Endothelial cell of umbilical vein (primary cell): ENCODE measurements around the gene CACNA2D3. TPM values are rescaled to one million over a fixed set of nuclear protein-coding genes. Genes with fewer than 3 reads are reported as not detected.

Experiments used
- BruUV-seq: library from RNA; stranded (reverse); fragments of 400-500 nt; replicated peaks from 2 replicates; lab custom pipeline; 2021; lab: Mats Ljungman, UMichigan
- CTCF ChIA-PET: fragments of 300-600, 350-600 bp; sonication (Branson Sonifier 250); formaldehyde crosslinking; loops from one replicate; lab custom pipeline; 2021; ENCODE audit warnings: antibody characterized with exemption, inconsistent platforms; lab: Charles Lee
- POLR2A ChIA-PET: fragments of 300-600, 350-600 bp; sonication (Branson Sonifier 250); formaldehyde crosslinking; loops from one replicate; lab custom pipeline; 2021; ENCODE audit warnings: antibody characterized with exemption, inconsistent platforms; lab: Charles Lee
- DNase-seq: peaks from one replicate; pipeline ENCODE4 v3.0.0-alpha.2; 2011; ENCODE audit warnings: low read depth, low spot score
- FAIRE-seq: peaks from 2 replicates; lab custom pipeline; 2011; peaks lifted over from hg19 to GRCh38; lab: Jason Lieb, UNC
- H2AFZ ChIP-seq: 2 replicates; pipeline ENCODE4 v1.6.0; 2012; ENCODE audit warnings: low read depth, low read length, control low read depth, inconsistent platforms
- H3K27ac ChIP-seq: 2 replicates; pipeline ENCODE4 v1.5.1; 2011; ENCODE audit warnings: low read depth, mild to moderate bottlenecking, control low read depth, low read length, moderate library complexity; ENCODE audit not compliant: insufficient read depth
- H3K27me3 ChIP-seq, 2 experiments: 2 replicates each; pipeline versions ENCODE4 v1.6.0 to v1.6.1; 2011; ENCODE audit warnings: low read length in 2 of 2, mixed read lengths in 1 of 2; ENCODE audit not compliant: control insufficient read depth in 2 of 2, insufficient read depth in 2 of 2
- H3K36me3 ChIP-seq, 2 experiments: 2 replicates in 1 of 2; 3 replicates in 1 of 2; pipeline ENCODE4 v1.5.1; 2011; ENCODE audit warnings: low read length in 2 of 2, mild to moderate bottlenecking in 1 of 2, moderate library complexity in 1 of 2; ENCODE audit not compliant: control insufficient read depth in 2 of 2, insufficient read depth in 2 of 2; ENCODE audit errors: extremely low read depth in 1 of 2
- H3K4me1 ChIP-seq: 3 replicates; pipeline ENCODE4 v1.5.1; 2011; ENCODE audit warnings: mild to moderate bottlenecking, low read length; ENCODE audit not compliant: control insufficient read depth, insufficient read depth; ENCODE audit errors: extremely low read depth
- H3K4me2 ChIP-seq: 2 replicates; pipeline ENCODE4 v1.6.1; 2011; ENCODE audit warnings: low read length, control low read depth, mixed read lengths; ENCODE audit not compliant: insufficient read depth
- H3K4me3 ChIP-seq, 3 experiments: fragments of 200-600 bp in 1 of 3; sonication (generic), shearing (Covaris generic) in 1 of 3; replicated peaks in 1 of 3; 2 replicates each; pipeline ENCODE4 v1.5.1; 2011 to 2016; ENCODE audit warnings: control low read depth in 3 of 3, low read length in 3 of 3, mild to moderate bottlenecking in 2 of 3, inconsistent platforms in 1 of 3, low read depth in 1 of 3, moderate library complexity in 1 of 3; ENCODE audit not compliant: insufficient read depth in 1 of 3
- H3K79me2 ChIP-seq: 2 replicates; pipeline ENCODE4 v1.6.0; 2012; ENCODE audit warnings: low read length, inconsistent platforms; ENCODE audit not compliant: control insufficient read depth, insufficient read depth
- H3K9ac ChIP-seq: replicated peaks from 2 replicates; pipeline ENCODE3; 2011; ENCODE audit warnings: low read length, control low read depth; ENCODE audit not compliant: insufficient read depth; ENCODE audit errors: extremely low read depth
- H3K9me1 ChIP-seq: replicated peaks from 3 replicates; pipeline ENCODE4 v1.6.0; 2011; ENCODE audit warnings: mild to moderate bottlenecking, low read length; ENCODE audit not compliant: control insufficient read depth, insufficient read depth; ENCODE audit errors: extremely low read depth
- H3K9me3 ChIP-seq: replicated peaks from 2 replicates; pipeline ENCODE4 v1.5.1; 2012; ENCODE audit warnings: low read length, inconsistent platforms; ENCODE audit not compliant: control insufficient read depth, insufficient read depth
- H4K20me1 ChIP-seq: replicated peaks from 2 replicates; pipeline ENCODE3; 2011; ENCODE audit warnings: mild to moderate bottlenecking, low read length; ENCODE audit not compliant: control insufficient read depth, insufficient read depth; ENCODE audit errors: extremely low read depth
- EZH2 ChIP-seq: IDR thresholded peaks from 2 replicates; pipeline ENCODE4 v1.6.1; 2012; ENCODE audit warnings: borderline replicate concordance, low read depth, mild to moderate bottlenecking, moderate library complexity, low read length, inconsistent platforms; ENCODE audit not compliant: severe bottlenecking
- FOS ChIP-seq: IDR thresholded peaks from 2 replicates; pipeline ENCODE4 v1.6.1; 2011; ENCODE audit warnings: mild to moderate bottlenecking, low read length, moderate library complexity, borderline replicate concordance; ENCODE audit not compliant: insufficient read depth
- GATA2 ChIP-seq: IDR thresholded peaks from 2 replicates; pipeline ENCODE4 v1.7.0; 2011; ENCODE audit warnings: low read depth, mild to moderate bottlenecking, moderate library complexity, mixed read lengths, low read length; ENCODE audit not compliant: insufficient read length, insufficient read depth
- JUN ChIP-seq: IDR thresholded peaks from 2 replicates; pipeline ENCODE4 v1.6.1; 2011; ENCODE audit warnings: borderline replicate concordance, low read depth; ENCODE audit not compliant: insufficient read length, insufficient read depth
- MYC ChIP-seq: IDR thresholded peaks from one replicate; pipeline ENCODE4 v1.6.1; 2011; ENCODE audit warnings: mild to moderate bottlenecking, low read depth, low read length
- POLR2A ChIP-seq: IDR thresholded peaks from 2 replicates; pipeline ENCODE4 v1.6.1; 2012; ENCODE audit warnings: low read depth, mild to moderate bottlenecking, control low read depth, low read length
- POLR2AphosphoS5 ChIP-seq: IDR thresholded peaks from 2 replicates; pipeline ENCODE4 v1.6.1; 2012; ENCODE audit warnings: low read depth, mild to moderate bottlenecking, control low read depth, low read length, moderate library complexity; ENCODE audit not compliant: insufficient read depth
- dilution Hi-C: fragments of 300-500 bp; cut with MboI; formaldehyde crosslinking; loops from one replicate; pipeline ENCODE4 v1.15.0; 2019; ENCODE audit warnings: low sequenced_read_pairs; ENCODE audit not compliant: extremely low pct_ligation_motif_present
- intact Hi-C: fragments of 100-400 bp; cut with micrococcal nuclease; formaldehyde crosslinking; loops from one replicate; pipeline ENCODE4 v1.10.0; 2022
- polyA plus RNA-seq, 4 experiments: library from polyadenylated mRNA; depleted of rRNA in 3 of 4; stranded (reverse) in 3 of 4; unstranded in 1 of 4; fragments of >200 nt; gene quantifications; 2 replicates each; pipeline versions ENCODE4 v1.2.1 to v1.2.3, GENCODE V29; 2011 to 2012; ENCODE audit warnings: missing spikeins in 1 of 4
- total RNA-seq: library from RNA; stranded (reverse); gene quantifications from 2 replicates; pipeline ENCODE4 v1.2.3, GENCODE V29; 2021
- TF ChIP-seq, protein P1 (sequence below), 2 donors: IDR thresholded peaks; 1 replicate in 1 of 2; 2 replicates in 1 of 2; pipeline ENCODE4 v1.5.1; 2011; ENCODE audit warnings: low read length in 2 of 2, mild to moderate bottlenecking in 2 of 2, moderate library complexity in 2 of 2, control low read depth in 1 of 2, inconsistent platforms in 1 of 2, low read depth in 1 of 2; ENCODE audit not compliant: insufficient read depth in 1 of 2; ENCODE audit errors: extremely low read depth in 1 of 2
- TF ChIP-seq, protein P2 (sequence below): IDR thresholded peaks from 2 replicates; pipeline ENCODE4 v1.6.1; 2011; ENCODE audit not compliant: insufficient read depth, insufficient read length

The CACNA2D3 gene
- total and polyA plus RNA-seq, 2 donors (not counting 3 experiments of a cell fraction or from before 2014, with no cell fraction given), result not detected

DNA sequence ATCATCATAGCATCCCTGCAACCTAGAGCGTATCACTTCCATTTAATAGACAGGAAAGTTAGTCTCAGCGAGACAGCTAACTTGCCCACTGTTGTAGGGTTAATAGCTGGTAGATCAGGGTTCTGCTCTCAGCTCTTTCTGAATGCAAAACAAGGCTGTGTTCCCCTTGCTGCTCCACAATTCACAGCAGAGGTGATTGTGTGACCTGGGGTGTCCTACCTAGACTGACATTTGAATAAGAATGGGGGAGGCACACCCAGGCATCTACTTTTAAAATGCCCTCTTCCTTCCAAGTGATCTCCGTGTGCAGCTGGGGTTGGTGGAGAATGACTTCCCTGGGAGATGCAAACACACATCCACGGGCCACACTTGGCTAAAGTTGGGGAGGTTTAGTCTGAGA lies 43.0 kb upstream of the CACNA2D3 start:
- H4K20me1 ChIP-seq, result no peaks in the 10 kb centered on the region
- BruUV-seq, result no TSS peak
- no peaks in the 10 kb centered on the region for H3K36me3 ChIP-seq
- H3K4me3 ChIP-seq, result no peak overlapping the region
- ChIA-PET POLR2A (no interaction called here), CTCF (no interaction called here)
- DNase-seq (no peak), FAIRE-seq (no peak)
- peaks cover 3% of the 10 kb centered on the region for H3K9me3 ChIP-seq
- H3K79me2 ChIP-seq, result no peaks in the 10 kb centered on the region
- H3K27ac ChIP-seq, result no peak overlapping the region
- H3K9me1 ChIP-seq, result no peaks in the 10 kb centered on the region
- no peaks in the 10 kb centered on the region for H3K4me1 ChIP-seq
- dilution Hi-C loops (no loop called here), intact Hi-C loops (no loop called here)
- H3K27me3 ChIP-seq, result no peaks in the 10 kb centered on the region
- H3K4me2 ChIP-seq, result no peak overlapping the region
- no peak overlapping the region for H2AFZ ChIP-seq
- TF ChIP-seq POLR2A, result no peak
- TF ChIP-seq, protein P1, sequence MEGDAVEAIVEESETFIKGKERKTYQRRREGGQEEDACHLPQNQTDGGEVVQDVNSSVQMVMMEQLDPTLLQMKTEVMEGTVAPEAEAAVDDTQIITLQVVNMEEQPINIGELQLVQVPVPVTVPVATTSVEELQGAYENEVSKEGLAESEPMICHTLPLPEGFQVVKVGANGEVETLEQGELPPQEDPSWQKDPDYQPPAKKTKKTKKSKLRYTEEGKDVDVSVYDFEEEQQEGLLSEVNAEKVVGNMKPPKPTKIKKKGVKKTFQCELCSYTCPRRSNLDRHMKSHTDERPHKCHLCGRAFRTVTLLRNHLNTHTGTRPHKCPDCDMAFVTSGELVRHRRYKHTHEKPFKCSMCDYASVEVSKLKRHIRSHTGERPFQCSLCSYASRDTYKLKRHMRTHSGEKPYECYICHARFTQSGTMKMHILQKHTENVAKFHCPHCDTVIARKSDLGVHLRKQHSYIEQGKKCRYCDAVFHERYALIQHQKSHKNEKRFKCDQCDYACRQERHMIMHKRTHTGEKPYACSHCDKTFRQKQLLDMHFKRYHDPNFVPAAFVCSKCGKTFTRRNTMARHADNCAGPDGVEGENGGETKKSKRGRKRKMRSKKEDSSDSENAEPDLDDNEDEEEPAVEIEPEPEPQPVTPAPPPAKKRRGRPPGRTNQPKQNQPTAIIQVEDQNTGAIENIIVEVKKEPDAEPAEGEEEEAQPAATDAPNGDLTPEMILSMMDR (IDR thresholded peaks at IDR 0.05; ENCODE audit: extremely low read depth in 1 of 2, insufficient read depth in 1 of 2, low read depth in 1 of 2, low read length in 2 of 2), result no peak
- no peak for TF ChIP-seq GATA2
- no peak for TF ChIP-seq EZH2
- no peak for TF ChIP-seq FOS
- no peak for TF ChIP-seq POLR2AphosphoS5
- TF ChIP-seq, protein P2, sequence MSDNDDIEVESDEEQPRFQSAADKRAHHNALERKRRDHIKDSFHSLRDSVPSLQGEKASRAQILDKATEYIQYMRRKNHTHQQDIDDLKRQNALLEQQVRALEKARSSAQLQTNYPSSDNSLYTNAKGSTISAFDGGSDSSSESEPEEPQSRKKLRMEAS, result no peak
- no peak for TF ChIP-seq JUN
- TF ChIP-seq MYC, result no peak
- H3K9ac ChIP-seq, result no peak overlapping the region
